Activated naive CD4-positive, alpha-beta T cell treated with Interleukin-2 at 50 U/mL for 16 hours (primary cell): Measurements from ENCODE around the gene RPS19BP1.

Experiments used
- DNase-seq: peaks from one replicate; pipeline ENCODE4 v3.0.0-alpha.2; 2020

Gene RPS19BP1

DNA sequence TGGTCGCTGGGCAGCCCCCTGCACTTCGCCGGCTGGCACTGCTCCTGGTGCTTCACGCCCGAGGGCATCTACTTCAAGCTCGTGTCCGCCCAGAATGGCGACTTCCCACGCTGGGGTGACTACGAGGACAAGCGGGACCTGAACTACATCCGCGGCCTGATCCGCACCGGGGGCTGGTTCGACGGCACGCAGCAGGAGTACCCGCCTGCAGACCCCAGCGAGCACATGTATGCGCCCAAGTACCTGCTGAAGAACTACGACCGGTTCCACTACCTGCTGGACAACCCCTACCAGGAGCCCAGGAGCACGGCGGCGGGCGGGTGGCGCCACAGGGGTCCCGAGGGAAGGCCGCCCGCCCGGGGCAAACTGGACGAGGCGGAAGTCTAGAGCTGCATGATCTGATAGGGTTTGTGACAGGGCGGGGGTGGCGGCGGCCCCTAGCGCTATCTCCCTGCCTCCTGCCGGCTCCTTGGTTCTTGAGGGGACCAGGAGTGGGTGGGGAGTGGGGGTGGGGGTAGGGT lies 43.9 kb downstream of the RPS19BP1 start:
- DNase-seq: no peak

DNA sequence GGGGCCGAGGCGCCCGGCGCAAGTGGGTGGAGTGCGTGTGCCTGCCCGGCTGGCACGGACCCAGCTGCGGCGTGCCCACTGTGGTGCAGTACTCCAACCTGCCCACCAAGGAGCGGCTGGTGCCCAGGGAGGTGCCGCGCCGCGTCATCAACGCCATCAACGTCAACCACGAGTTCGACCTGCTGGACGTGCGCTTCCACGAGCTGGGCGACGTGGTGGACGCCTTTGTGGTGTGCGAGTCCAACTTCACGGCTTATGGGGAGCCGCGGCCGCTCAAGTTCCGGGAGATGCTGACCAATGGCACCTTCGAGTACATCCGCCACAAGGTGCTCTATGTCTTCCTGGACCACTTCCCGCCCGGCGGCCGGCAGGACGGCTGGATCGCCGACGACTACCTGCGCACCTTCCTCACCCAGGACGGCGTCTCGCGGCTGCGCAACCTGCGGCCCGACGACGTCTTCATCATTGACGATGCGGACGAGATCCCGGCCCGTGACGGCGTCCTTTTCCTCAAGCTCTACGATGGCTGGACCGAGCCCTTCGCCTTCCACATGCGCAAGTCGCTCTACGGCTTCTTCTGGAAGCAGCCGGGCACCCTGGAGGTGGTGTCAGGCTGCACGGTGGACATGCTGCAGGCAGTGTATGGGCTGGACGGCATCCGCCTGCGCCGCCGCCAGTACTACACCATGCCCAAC lies 44.6 kb downstream of the RPS19BP1 start:
- no peak for DNase-seq

DNA sequence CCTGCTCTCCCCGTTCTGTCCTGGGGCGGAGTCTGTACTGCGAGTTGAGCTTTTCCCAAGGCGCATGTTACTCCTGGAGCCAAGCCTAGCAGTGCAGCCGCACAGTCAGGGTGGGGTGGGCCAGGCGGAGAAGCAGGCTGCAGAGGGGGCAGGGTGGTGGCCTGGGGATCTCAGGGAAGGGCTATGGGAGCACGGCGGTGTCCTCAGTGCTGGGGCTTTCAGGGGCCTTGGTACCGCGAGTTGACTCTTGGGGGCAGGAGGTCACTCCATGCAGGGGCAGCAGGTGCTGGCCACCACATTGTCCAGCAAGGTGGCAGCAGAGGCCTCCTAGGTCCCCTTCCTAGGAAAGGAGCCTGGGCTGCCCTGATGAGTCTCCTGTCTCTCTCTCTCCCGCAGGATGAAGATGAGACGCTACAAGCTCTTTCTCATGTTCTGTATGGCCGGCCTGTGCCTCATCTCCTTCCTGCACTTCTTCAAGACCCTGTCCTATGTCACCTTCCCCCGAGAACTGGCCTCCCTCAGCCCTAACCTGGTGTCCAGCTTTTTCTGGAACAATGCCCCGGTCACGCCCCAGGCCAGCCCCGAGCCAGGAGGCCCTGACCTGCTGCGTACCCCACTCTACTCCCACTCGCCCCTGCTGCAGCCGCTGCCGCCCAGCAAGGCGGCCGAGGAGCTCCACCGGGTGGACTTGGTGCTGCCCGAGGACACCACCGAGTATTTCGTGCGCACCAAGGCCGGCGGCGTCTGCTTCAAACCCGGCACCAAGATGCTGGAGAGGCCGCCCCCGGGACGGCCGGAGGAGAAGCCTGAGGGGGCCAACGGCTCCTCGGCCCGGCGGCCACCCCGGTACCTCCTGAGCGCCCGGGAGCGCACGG lies 45.4 kb downstream of the RPS19BP1 start:
- DNase-seq: no peak

DNA sequence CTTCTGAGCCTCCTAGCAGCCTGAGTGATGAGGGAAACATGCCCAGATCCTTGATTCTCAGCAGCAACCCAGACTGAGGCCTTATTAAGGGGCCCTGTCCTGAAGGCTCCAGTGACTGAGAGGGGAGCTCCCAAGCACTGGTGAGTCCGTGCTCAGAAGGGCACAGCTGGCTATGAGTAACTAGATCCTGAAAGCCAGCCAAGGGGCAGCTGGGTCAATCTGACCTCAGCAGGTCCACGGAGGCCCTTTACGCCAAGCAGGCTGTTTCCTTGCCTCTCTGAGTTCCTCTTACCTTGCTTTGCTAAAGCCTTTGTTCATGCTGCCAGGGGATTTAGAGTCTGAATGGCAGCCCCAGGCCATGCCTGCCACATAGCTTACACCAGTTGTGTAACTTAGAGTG lies 49.8 kb downstream of the RPS19BP1 start:
- DNase-seq: no peak

DNA sequence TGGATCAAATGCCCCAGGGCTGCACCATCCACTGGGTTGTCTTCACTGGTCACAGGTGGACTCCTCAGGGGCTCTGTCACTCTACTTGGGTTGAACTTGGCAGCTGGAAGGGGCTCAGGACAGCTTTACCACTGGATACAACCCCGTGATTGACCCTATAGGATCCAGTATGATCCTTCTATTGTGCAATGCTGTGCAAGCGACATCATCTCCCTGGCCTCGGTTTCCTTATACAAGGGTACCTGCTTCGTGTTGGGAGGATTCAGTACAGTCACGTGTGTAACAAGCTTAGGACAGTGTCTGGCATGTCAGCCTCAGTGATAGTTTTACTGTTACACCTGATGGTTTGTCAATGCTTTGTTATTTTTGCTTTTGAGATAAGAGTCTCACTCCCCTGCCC lies 51.0 kb downstream of the RPS19BP1 start:
- DNase-seq: no peak

DNA sequence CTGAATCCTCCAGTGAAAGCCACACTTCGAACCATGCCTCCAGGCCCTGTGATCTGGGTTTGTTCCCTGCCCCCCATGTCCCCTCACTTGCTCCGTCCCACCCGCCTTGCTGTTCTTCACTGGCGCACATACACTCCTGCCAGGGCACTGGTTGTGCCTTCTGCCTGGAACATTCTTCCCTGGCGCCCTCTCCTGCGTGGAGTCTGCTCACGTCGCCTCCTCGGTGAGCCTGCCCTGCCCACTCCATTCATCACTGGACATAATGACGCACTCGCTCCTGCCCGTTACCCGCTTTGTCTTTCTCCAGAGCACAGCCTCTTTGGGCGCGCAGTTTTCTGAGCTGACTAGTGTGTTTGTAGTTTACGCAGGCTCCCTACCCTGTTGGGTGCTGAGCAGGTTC lies 51.5 kb downstream of the RPS19BP1 start:
- DNase-seq: no peak

DNA sequence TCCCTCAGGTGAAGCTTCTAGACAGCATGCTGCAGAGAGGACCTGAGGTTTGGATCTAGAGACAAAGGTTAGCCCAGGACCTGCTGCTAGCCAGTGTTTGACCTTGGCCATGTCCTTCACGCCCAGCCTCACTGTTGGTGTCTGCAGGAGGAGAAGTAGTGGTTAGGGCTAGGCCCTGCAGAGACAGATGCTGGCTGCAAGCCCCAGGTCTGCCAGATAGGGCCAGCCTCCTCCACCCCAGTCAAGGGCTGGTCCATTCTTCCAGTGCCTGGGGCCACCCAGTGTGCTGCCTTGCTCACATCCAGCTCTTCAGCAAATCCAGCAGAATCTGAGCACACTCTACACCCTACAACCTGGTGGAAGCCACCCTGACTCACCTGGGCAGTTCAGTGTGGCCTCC lies 52.0 kb downstream of the RPS19BP1 start:
- no peak for DNase-seq

DNA sequence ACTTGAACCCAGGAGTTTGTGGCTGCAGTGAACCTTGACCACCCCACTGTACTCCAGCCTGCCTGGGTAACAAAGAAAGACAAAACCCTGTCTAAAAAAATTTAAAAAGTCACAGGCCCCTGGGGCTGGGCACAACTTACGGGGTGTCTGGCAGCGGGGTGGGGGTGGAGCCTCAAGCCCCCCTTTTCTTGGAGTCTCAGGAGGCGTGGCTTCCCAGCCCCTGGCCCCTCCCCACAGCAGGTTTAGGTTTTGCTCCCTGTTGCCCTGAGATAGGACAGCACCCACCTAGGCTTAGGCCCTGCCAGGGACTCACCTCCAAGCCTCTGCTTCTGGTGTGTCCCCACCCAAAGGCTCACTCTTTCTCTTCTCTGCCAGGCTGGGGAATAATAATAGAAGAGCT lies 53.3 kb downstream of the RPS19BP1 start:
- no peak for DNase-seq
